Measurements from ENCODE around the gene SPAG5. TPM values are rescaled to one million over a fixed set of nuclear protein-coding genes. Genes with fewer than 3 reads are reported as not detected.

SPAG5 gene
- total and polyA plus RNA-seq, 9 of the 15 experiments (the other 6 are each of a cell fraction or from before 2014, with no cell fraction given) = 94.4 to 286 (median 151) TPM

DNA sequence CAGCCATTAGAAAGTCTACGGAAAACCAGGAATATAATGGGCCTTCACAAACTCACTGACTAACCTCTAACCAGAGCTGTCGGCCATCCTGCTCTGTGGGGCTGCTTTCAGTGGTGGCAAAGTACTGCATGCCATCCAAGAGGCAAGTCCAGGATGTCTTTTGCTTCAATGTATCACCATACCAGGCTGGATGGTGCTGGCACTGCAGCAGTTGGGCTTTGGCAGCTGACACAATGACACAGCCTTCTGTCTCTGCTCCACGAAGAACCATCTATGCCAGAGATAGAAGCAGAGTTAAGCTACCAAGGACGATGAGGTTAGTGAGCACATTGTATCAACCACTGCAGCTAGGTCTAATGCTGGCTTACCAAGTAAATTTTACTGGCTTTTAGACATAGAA is 24.9 kb upstream of the SPAG5 start (continued):
- no peak for TF ChIP-seq ZKSCAN8 (CRISPR knock-in tag; IDR thresholded peaks at IDR 0.05)
- TF ChIP-seq ATF1 (CRISPR knock-in tag; IDR thresholded peaks at IDR 0.05) = no peak
- TF ChIP-seq ATF1 (tag; IDR thresholded peaks at IDR 0.05) = no peak
- no peak for TF ChIP-seq NR1H2 (CRISPR knock-in tag; IDR thresholded peaks at IDR 0.05)

DNA sequence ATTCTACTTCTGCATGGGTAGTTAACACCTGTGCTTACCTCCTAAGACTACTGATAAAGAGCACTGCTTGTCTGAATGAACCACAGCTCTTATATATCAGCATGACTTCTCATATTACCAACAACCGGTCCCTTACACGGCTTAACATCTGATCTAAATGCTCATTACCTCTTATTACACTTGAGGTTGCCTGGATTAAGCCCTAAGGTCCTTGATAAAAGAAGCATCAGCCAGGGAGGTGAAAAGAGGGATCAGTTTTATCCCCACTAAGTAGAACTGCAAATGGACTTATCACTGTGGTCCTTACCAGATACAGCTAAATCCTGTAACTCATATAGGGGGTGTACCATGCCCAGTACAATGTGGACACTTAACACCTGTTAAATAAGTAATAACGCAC is 23.4 kb upstream of the SPAG5 start:
- H3K9ac ChIP-seq (ENCODE audit: insufficient read depth in 1 of 2, low read depth in 2 of 2, low read length in 2 of 2) = no peak overlapping the region
- in situ Hi-C loops (cut with MboI) = no loop called here
- no peak for TF ChIP-seq RBFOX2 (IDR thresholded peaks at IDR 0.05; ENCODE audit: low read depth, low read length)
- no peak for TF ChIP-seq SMARCA4 (IDR thresholded peaks at IDR 0.05)
- TF ChIP-seq, protein P1, sequence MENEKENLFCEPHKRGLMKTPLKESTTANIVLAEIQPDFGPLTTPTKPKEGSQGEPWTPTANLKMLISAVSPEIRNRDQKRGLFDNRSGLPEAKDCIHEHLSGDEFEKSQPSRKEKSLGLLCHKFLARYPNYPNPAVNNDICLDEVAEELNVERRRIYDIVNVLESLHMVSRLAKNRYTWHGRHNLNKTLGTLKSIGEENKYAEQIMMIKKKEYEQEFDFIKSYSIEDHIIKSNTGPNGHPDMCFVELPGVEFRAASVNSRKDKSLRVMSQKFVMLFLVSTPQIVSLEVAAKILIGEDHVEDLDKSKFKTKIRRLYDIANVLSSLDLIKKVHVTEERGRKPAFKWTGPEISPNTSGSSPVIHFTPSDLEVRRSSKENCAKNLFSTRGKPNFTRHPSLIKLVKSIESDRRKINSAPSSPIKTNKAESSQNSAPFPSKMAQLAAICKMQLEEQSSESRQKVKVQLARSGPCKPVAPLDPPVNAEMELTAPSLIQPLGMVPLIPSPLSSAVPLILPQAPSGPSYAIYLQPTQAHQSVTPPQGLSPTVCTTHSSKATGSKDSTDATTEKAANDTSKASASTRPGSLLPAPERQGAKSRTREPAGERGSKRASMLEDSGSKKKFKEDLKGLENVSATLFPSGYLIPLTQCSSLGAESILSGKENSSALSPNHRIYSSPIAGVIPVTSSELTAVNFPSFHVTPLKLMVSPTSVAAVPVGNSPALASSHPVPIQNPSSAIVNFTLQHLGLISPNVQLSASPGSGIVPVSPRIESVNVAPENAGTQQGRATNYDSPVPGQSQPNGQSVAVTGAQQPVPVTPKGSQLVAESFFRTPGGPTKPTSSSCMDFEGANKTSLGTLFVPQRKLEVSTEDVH (IDR thresholded peaks at IDR 0.05; ENCODE audit: low read depth, partially characterized antibody) = no peak
- TF ChIP-seq ZC3H8 (IDR thresholded peaks at IDR 0.05) = no peak
- TF ChIP-seq, protein P2, sequence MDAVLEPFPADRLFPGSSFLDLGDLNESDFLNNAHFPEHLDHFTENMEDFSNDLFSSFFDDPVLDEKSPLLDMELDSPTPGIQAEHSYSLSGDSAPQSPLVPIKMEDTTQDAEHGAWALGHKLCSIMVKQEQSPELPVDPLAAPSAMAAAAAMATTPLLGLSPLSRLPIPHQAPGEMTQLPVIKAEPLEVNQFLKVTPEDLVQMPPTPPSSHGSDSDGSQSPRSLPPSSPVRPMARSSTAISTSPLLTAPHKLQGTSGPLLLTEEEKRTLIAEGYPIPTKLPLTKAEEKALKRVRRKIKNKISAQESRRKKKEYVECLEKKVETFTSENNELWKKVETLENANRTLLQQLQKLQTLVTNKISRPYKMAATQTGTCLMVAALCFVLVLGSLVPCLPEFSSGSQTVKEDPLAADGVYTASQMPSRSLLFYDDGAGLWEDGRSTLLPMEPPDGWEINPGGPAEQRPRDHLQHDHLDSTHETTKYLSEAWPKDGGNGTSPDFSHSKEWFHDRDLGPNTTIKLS (IDR thresholded peaks at IDR 0.05; ENCODE audit: borderline replicate concordance, low read depth) = no peak
- no peak for TF ChIP-seq TBP (optimal IDR thresholded peaks at IDR 0.05; ENCODE audit: low read depth, low read length)
- no peak for TF ChIP-seq ZNF143 (CRISPR knock-in tag; IDR thresholded peaks at IDR 0.05)
- TF ChIP-seq MTF1 (CRISPR knock-in tag; IDR thresholded peaks at IDR 0.05; ENCODE audit: borderline replicate concordance) = no peak
- TF ChIP-seq OTX1 (CRISPR knock-in tag; IDR thresholded peaks at IDR 0.05) = no peak
- TF ChIP-seq BRF2 (IDR thresholded peaks at IDR 0.05; ENCODE audit: borderline replicate concordance, insufficient read depth, insufficient read length) = no peak
- POLR2A ChIA-PET = interaction anchor here (0.6 to 1.7 kb wide), 3 partner anchors 8 to 22 kb away, joined by 3 to 5 read pairs (median 3); no protein-coding TSS in a partner anchor
- CTCF ChIA-PET (ENCODE audit: low intra/inter-chr PET ratio) = no interaction called here
- no peak for ATAC-seq
- no peaks in the 10 kb centered on the region for H4K20me1 ChIP-seq (replicated peaks; ENCODE audit: control insufficient read depth, insufficient read depth, low read length)
- intact Hi-C loops (cut with micrococcal nuclease) = no loop called here
- H3K36me3 ChIP-seq (ENCODE audit: control insufficient read depth, insufficient read depth, low read length) = peaks cover 97% of the 10 kb centered on the region
- no peaks in the 10 kb centered on the region for H3K27me3 ChIP-seq (ENCODE audit: control insufficient read depth in 2 of 2, insufficient read depth in 2 of 2, low read length in 2 of 2)
- WGBS (ENCODE audit: insufficient coverage, low coverage, missing lambda C conversion rate) = 78% methylated on average over 3 of the region's 3 CpGs
- no peaks in the 10 kb centered on the region for H3K4me1 ChIP-seq (replicated peaks in 1 of 2; ENCODE audit: control insufficient read depth in 2 of 2, insufficient read depth in 2 of 2, low read length in 2 of 2)
- no peak overlapping the region for H2AFZ ChIP-seq (ENCODE audit: low read depth, low read length)
- H3K4me3 ChIP-seq = no peak overlapping the region
- H3K9me3 ChIP-seq (replicated peaks; ENCODE audit: control insufficient read depth, insufficient read depth, low read depth, low read length) = no peaks in the 10 kb centered on the region
- DNase-seq (ENCODE audit: extremely low read depth in 1 of 4, low spot score in 3 of 4) = no peak
- no TSS peak for BruUV-seq (replicated peaks)
- FAIRE-seq = no peak
- no peak overlapping the region for H3K27ac ChIP-seq (ENCODE audit: extremely low read depth, low read depth, low read length)
- no peak overlapping the region for H3K4me2 ChIP-seq (ENCODE audit: insufficient read depth, low read length)
- no peaks in the 10 kb centered on the region for H3K79me2 ChIP-seq (ENCODE audit: control insufficient read depth, insufficient read depth, low read length)
- H3K9me1 ChIP-seq (ENCODE audit: control insufficient read depth, insufficient read depth, low read length) = no peaks in the 10 kb centered on the region

Measured in K562 (cell line).